Endothelial cell of umbilical vein (primary cell): ENCODE measurements around the gene MBL2.

Experiments used
- EZH2 ChIP-seq: IDR thresholded peaks from 2 replicates; pipeline ENCODE4 v1.6.1; 2012; ENCODE audit warnings: borderline replicate concordance, low read depth, mild to moderate bottlenecking, moderate library complexity, low read length, inconsistent platforms; ENCODE audit not compliant: severe bottlenecking
- FOS ChIP-seq: IDR thresholded peaks from 2 replicates; pipeline ENCODE4 v1.6.1; 2011; ENCODE audit warnings: mild to moderate bottlenecking, low read length, moderate library complexity, borderline replicate concordance; ENCODE audit not compliant: insufficient read depth
- JUN ChIP-seq: IDR thresholded peaks from 2 replicates; pipeline ENCODE4 v1.6.1; 2011; ENCODE audit warnings: borderline replicate concordance, low read depth; ENCODE audit not compliant: insufficient read length, insufficient read depth
- MYC ChIP-seq: IDR thresholded peaks from one replicate; pipeline ENCODE4 v1.6.1; 2011; ENCODE audit warnings: mild to moderate bottlenecking, low read depth, low read length
- POLR2A ChIP-seq: IDR thresholded peaks from 2 replicates; pipeline ENCODE4 v1.6.1; 2012; ENCODE audit warnings: low read depth, mild to moderate bottlenecking, control low read depth, low read length
- POLR2AphosphoS5 ChIP-seq: IDR thresholded peaks from 2 replicates; pipeline ENCODE4 v1.6.1; 2012; ENCODE audit warnings: low read depth, mild to moderate bottlenecking, control low read depth, low read length, moderate library complexity; ENCODE audit not compliant: insufficient read depth
- TF ChIP-seq, protein P1 (sequence below), 2 donors: IDR thresholded peaks; 1 replicate in 1 of 2; 2 replicates in 1 of 2; pipeline ENCODE4 v1.5.1; 2011; ENCODE audit warnings: low read length in 2 of 2, mild to moderate bottlenecking in 2 of 2, moderate library complexity in 2 of 2, control low read depth in 1 of 2, inconsistent platforms in 1 of 2, low read depth in 1 of 2; ENCODE audit not compliant: insufficient read depth in 1 of 2; ENCODE audit errors: extremely low read depth in 1 of 2
- TF ChIP-seq, protein P2 (sequence below): IDR thresholded peaks from 2 replicates; pipeline ENCODE4 v1.6.1; 2011; ENCODE audit not compliant: insufficient read depth, insufficient read length

DNA sequence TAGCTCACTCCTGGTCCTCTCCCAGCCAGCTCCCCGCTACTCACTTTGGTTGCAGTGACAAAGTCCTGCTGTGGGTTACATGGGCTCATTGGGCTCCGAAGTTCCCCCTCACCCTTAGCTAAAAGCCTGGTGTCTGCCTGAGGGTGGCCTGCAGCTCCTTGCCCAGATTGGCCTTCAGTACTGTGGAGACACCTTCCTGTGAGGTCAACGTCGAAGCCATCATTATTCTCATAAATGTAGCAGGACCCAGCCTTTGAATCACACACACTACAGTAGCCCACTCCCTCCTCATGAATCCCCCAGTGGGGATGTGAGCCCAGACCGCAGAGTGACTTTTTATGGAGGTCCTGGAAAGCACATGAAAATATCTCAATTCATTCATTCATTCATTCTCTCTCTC is 10.5 kb downstream of the MBL2 start:
- TF ChIP-seq POLR2AphosphoS5 (no peak), FOS (no peak), EZH2 (no peak), MYC (no peak), POLR2A (no peak), JUN (no peak)
- TF ChIP-seq, protein P1, sequence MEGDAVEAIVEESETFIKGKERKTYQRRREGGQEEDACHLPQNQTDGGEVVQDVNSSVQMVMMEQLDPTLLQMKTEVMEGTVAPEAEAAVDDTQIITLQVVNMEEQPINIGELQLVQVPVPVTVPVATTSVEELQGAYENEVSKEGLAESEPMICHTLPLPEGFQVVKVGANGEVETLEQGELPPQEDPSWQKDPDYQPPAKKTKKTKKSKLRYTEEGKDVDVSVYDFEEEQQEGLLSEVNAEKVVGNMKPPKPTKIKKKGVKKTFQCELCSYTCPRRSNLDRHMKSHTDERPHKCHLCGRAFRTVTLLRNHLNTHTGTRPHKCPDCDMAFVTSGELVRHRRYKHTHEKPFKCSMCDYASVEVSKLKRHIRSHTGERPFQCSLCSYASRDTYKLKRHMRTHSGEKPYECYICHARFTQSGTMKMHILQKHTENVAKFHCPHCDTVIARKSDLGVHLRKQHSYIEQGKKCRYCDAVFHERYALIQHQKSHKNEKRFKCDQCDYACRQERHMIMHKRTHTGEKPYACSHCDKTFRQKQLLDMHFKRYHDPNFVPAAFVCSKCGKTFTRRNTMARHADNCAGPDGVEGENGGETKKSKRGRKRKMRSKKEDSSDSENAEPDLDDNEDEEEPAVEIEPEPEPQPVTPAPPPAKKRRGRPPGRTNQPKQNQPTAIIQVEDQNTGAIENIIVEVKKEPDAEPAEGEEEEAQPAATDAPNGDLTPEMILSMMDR (IDR thresholded peaks at IDR 0.05; ENCODE audit: extremely low read depth in 1 of 2, insufficient read depth in 1 of 2, low read depth in 1 of 2, low read length in 2 of 2), result no peak
- TF ChIP-seq, protein P2, sequence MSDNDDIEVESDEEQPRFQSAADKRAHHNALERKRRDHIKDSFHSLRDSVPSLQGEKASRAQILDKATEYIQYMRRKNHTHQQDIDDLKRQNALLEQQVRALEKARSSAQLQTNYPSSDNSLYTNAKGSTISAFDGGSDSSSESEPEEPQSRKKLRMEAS, result no peak
